ENCODE measurements around the gene CAMK2D.
"Not testable (repeated sequence)": the region's sequence is repeated elsewhere in the genome, so short reads cannot be mapped to it uniquely, and the experiment has no call there.

CAMK2D gene

DNA sequence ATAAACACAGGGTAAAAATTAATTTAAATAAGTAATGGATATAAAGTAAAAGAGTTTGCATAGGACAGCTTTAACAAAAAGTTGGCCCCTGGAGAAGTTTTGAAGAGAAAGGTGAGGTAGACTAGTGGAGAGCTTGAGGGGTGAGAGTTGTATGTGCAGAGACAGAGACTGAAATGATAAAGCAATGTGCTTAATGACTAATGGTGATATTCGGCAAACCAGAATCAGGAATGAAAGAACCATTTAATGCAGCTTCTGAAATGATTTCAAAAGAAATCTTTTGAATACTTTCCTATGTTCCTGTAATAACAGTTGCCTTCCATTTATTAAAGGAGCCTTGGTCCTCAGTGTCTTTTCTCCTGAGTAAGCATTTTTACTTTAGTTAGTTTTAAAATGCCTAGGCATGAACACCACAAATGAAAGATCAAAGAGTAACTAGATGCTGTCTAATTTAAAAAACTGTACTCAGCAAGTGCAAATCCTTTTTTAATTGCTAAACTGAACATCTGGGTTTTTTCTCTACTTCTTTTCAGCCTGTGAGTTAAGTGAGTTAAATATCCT, 28.5 kb downstream of the CAMK2D start:
- no peak for DNase-seq (ENCODE audit: low read depth in 1 of 2, low spot score in 1 of 2)

DNA sequence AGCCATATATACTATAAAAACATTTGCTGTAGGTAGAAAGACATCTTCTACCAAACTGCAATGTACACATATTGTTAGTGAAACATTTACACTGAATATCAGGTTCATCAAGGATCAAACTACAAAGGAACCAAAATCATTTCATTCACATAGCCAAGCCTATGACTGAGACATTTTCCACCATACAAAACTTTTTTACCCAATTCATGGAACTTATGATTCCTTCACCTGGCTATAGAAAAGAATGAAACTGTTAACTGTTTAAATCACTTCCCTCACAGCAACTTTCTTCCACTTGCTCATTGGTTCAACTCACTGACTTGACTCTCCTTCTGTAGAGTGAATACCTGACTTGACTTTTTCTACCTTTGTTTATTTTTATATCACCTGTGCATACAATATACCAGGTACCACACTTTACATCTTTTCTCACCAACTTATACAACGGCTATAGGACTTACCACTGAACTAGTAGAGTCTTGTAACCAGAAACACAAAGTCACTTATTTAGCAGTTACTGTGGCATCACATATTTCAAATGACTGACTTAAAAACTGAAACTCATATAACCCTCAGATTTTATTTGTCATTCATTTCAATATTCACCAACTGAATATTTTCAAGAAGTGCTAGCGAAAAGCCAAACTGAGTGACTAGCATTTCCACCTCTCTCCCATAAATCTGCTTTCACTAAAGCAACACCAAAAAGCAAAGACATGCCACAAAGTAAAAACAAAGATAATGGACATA, 30.9 kb downstream of the CAMK2D start:
- no peak for DNase-seq (ENCODE audit: low read depth in 1 of 2, low spot score in 1 of 2)

DNA sequence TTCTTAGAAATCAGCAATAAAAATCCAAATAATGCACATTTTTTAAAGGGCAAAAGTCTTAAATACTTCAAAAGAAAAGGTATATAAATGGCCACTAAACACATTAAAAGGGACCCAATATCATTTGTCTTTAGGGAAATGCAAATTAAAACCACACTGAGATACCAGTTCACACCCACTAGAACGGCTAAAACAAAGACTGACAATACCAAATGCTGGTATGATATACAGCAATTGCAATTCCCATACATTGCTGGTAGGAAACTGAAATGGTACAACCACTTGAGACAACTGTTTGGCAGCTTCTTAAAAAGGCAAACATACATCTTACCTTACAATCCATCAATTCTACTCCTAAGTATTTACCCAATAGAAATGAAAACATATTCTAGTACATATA, 33.7 kb downstream of the CAMK2D start:
- no peak for DNase-seq (ENCODE audit: low read depth in 1 of 2, low spot score in 1 of 2)

DNA sequence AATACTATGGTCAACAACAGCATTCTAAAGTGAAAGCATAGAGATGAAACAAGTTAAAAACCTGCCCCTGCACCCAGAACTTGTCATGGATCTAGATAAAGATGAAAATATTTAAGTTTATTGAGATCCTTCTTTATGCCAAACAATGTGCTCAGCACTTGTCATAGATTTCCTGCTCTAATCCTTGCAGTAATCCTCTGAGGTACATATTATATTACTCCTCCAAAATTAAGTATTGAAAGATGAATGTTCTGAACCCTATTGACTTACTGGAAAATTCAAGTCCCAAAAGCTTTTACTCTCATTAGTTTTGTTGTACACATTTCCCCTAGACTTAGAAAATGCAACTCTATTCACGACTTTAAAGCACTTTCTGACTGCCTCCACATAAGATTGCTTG, 35.6 kb downstream of the CAMK2D start:
- no peak for DNase-seq (ENCODE audit: low read depth in 1 of 2, low spot score in 1 of 2)

DNA sequence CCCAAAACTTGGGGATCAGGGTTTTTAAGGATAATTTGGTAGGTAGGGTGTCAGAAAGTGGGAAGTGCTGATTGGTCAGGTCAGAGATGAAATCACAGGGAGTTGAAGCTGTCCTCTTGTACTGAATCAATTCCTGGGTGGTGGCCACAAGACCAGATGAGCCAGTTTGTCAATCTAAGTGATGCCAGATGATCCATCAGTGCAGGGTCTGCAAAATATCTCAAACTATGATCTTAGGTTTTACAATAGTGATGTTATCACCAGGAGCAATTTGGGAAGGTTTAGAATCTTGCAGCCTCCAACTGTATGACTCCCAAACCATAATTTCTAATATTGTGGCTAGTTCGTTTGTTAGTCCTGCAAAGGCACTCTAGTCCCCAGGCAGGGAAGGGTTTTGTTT, 43.3 kb downstream of the CAMK2D start:
- no peak for DNase-seq (ENCODE audit: low read depth in 1 of 2, low spot score in 1 of 2)

DNA sequence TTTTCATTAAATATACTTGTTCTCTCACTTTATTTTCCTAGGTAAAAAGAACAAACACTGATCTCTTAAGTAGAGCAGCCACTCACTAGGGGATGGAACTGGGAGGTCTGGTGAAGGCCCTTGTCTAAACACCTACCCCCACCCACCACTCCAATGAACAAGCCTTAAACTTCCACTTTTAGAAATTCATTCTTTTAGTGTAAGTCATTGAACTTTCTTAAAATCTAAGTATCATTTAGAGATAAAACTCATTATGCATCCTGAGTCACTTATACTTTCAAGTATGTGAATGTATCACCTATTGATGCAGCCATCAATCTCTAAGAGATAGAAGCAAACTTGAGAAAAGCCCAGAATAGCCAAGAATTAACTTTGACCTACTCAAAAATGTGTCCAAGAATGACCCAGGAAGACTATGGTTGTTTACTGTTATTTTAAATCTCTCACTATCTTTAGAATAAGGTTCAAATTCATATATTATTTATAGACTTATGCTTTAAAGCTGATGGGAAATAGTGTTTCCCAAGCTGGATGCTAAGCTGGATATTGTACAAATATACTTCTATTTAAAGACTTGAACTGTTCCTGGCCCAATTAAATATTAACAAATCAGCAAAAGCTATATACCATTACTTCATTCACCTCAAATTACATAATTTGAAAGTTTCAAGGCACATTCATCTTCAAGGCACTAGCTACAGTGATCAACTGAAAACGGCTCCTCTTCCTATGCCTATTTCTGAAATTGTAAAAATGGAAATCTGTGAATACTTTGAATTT, 49.5 kb downstream of the CAMK2D start:
- no peak for DNase-seq (ENCODE audit: low read depth in 1 of 2, low spot score in 1 of 2)

DNA sequence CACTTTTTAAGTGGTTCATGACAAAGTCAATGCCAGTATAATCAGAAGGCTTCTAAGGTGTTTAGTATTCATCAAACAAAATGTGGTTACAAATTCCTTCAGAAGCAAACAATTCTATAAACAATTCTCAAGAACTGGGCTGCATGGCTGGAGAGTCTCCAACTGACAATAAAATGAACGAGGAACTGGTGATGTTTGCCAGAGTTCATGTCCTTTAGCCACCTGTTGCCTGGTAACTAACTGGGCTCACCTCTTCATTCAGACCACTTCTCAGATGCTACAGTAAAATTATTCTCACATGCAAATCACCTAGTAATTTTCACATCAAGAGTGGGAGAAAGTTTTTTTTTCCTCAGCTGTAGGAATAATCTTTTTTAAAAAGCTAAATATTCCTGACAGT, 53.3 kb downstream of the CAMK2D start:
- no peak for DNase-seq (ENCODE audit: low read depth in 1 of 2, low spot score in 1 of 2)

DNA sequence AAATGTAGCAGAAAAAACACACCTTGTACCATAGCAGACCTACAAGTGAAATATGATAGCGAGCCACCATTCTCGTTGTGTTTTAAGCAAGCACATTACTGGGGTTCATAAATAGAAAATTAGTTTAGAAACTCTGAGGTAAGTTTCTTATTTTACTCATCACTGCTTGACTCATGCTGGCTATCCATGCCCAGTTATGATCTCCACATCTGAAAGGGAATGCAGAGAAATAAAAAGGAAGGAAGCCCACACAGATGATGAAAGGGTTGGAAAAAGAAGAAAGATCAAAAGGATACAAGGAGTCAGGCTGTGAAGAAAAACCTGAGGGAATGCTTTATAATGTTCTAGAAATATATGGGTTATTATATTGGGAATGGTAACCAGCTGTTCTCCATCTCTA, 54.5 kb downstream of the CAMK2D start:
- DNase-seq (ENCODE audit: low read depth in 1 of 2, low spot score in 1 of 2): no peak

DNA sequence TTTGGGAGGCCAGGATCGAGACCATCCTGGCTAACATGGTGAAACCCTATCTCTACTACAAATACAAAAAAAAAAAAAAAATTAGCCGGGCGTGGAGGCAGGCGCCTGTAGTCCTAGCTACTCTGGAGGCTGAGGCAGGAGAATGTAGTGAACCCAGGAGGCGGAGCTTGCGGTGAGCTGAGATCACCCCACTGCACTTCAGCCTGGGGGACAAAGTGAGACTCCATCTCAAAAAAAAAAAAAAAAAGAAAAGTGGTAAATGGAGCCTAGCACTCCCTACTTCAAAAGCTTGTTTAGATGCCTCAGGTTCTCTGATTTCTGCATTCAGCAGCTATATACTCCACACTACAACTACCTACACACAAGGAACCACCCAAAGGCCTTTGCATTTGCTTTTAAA, 56.4 kb downstream of the CAMK2D start:
- not testable (repeated sequence) for DNase-seq (ENCODE audit: low read depth in 1 of 2, low spot score in 1 of 2)

DNA sequence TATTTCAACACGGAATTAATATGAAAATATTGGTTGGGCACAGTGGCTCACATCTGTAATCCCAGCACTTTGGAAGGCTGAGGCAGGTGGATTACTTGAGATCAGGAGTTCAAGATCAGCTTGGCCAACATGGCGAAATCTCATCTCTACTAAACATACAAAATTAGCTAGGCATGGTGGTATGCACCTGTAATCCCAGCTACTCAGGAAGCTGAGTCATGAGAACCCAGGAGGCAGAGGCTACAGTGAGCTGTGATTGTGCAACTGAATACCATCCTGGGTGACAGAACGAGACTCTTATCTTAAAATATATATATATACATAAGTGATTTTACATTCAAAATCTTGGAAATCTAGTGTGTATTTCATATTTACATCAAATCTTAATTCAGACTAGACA, 58.9 kb downstream of the CAMK2D start:
- not testable (repeated sequence) for DNase-seq (ENCODE audit: low read depth in 1 of 2, low spot score in 1 of 2)

DNA sequence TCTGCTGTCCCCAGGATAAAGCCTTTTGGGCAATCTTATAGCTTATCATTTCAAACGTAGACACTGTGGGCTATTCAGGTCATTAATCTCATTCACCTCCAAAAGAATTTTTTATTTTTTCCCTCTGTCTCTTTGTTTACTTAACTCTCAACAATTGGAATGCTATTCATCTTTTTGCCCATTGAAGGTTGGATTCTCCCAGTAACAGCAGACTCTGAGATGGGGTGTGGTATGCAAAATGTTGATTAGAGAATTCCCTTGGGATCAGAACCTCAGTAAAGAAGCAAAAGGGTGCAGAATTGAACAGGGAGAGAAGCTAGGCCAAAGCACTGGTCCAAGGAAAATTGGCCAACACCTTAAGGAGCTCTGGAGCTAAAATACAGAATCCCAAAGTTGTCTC, 60.4 kb downstream of the CAMK2D start:
- DNase-seq (ENCODE audit: low read depth in 1 of 2, low spot score in 1 of 2): no peak

DNA sequence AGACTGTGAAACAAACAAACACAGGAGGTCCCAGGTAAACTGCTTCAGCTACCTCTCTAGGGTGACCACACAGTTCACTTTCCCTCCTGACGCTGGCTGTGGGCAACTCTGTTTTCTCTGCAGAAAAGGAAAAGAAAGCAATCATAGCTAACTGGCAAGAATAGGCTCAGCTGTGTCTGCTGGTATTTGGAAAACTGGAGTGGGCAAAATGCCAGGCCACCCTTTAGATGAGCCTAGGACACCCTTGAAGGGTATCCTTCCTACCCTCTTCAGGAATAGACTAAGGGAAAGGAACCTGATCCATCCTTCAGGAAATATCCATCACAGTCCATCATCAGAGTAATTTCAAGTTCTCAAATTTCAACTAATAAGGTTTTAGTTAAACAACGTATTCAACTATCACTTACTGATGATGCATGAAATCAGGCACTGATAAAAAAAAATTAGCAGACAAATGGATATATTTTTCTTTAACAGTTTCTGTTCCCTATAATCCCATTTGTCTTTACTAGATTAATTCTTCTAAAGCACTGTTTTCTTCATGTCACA, 60.9 kb downstream of the CAMK2D start:
- DNase-seq (ENCODE audit: low read depth in 1 of 2, low spot score in 1 of 2): no peak

DNA sequence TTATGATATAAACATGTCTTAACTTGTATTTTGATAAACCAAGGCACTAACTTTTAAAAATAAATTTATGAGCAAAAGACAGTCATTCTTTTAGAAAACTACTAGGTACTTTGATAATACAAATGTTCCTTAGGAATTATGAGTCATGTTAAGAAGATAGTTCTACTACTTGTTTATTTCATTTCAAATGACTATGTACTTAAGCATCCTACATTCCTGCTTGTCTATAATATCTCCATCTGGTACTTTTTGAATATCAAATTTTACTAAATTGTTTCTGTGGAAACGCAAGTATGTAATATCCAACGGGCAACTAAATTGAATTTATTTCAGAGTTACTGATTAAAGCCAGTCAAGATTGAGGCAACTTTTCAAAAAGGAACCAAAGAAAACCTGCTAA, 61.8 kb downstream of the CAMK2D start:
- no peak for DNase-seq (ENCODE audit: low read depth in 1 of 2, low spot score in 1 of 2)

DNA sequence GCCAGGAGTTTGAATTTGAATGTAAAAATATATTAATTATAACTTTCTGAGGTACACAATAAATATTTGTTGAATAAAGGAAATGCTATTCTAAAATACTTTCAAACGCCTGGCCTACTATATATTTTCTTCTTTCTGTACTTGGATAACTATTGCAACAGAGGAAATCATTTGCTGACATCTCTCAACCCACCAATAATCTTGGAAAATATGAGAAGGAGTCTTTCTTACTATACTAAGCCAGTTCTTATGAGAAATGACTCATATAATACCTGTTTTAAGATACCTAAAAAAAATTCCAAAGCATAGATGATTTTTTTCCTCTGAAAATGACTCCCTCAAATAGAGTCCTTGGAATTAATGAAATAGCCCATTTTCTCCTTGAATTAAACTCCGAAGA, 64.1 kb downstream of the CAMK2D start:
- DNase-seq (ENCODE audit: low read depth in 1 of 2, low spot score in 1 of 2): no peak

DNA sequence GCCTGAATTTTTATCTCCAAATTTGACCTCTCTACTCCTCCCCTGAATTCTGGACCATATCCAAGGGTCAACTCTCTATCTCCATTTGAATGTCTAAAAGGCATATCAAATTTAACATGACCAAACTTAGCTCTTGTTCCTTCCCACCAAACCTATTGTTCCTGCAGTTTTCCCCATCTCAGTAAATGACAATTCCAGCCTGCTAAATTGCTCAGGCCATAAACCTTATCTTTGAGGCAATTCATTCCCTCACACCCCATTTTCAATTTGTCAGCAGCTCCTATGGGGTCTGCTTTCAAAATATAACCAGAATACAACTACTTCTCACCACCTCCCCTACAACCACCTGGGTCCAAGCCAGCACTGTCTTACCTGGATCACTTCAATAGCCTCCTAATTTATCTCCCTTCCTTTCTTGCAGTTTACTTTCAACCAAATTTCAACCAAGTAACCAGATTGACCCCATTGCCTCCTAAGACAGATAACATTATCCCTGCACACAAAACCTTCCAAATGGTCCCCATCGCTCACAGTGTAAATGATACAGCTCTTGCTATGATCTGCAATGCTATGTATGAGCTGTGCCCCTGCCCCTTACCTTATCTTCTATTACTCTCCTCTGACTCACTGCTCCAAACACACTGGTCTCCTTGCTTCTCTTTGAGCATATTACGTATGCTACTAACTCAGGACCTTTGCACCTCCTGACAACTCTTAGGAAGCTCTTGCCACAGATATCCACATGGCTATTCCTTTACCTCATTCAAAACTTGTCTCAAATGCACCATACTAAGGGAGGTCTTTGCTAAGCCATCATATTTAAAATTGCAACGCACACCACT, 66.0 kb downstream of the CAMK2D start:
- DNase-seq (ENCODE audit: low read depth in 1 of 2, low spot score in 1 of 2): no peak

DNA sequence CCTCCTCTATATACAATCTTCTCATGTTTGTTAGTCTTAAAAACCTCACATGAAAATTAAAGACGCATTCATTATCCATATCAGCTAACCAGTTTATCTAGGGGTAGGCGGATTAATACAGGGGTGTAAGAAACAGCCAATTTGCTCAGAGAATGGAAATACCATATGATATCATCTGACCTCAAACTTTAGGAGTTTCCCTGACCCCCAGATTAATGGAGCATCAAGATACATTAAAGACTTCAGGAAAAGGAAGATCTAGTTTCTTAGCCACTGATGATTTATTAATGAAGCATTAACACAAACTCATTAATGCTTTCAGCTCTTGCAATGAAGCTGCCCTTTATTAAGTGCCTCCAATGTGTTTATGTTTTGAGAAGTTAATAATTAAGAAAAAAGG, 67.5 kb downstream of the CAMK2D start:
- DNase-seq (ENCODE audit: low read depth in 1 of 2, low spot score in 1 of 2): no peak

DNA sequence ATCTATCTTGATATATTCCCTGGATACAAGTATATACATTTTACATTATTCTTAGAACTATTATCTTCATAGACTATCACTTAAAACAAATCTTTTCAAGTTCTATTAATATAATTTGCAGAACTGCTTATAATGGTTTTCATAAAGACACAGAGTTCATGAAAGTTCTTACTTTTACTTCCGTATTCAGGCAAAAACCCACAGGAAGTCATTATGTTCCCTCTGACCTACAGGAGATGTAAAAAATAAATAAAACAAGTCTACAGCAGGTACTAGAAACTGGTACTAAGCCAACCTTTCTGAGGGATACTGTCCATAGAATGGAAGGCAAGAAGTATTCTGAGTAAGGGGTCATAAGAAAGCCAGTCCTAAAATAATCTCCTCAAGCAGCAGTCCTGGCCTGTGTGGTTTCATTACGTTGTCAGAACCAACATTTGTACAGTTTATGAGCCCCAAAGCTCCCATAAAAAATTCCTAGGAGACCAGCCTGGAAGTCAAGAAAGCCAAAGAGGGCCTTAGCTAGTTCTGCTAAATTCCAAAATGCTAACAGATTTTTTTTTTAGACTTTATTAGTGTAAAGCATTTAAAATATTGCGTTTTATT, 68.6 kb downstream of the CAMK2D start:
- no peak for DNase-seq (ENCODE audit: low read depth in 1 of 2, low spot score in 1 of 2)

DNA sequence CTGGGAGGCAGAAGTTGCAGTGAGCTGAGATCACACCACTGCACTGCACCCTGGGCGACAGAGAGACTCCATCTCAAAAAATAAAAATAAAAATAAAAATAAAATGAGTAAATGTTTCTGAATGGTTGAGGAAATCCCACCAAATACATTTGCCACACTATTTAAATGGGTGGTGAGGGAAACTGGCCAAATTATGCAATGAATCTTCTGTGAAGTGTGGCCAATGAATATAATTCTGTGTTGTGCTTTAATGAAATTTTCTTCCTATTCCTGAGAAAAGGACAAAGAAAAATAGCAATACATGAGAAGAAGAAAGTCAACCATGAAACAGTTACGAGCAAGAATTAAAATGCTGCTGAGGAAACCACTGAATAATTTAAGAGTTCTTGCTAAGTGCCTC, 69.9 kb downstream of the CAMK2D start:
- no peak for DNase-seq (ENCODE audit: low read depth in 1 of 2, low spot score in 1 of 2)

DNA sequence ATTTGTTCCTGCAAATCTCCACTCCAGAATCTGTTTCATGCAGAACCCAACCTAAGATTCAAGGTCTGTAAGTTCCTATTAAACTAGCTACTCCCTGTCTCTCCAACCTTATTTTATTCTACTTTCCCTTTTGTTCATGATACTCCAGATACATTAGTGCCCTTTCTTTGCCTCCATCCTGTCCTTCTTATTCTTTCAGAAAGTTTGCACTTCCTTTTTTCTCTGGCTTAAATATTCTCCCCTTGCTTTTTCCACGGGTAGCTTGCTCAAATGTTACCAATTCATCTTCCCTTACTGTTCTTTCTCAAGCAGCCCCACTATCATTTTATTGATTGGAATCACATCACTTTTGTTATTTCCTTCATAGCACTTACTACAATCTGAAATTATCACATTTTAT, 72.1 kb downstream of the CAMK2D start:
- no peak for DNase-seq (ENCODE audit: low read depth in 1 of 2, low spot score in 1 of 2)

DNA sequence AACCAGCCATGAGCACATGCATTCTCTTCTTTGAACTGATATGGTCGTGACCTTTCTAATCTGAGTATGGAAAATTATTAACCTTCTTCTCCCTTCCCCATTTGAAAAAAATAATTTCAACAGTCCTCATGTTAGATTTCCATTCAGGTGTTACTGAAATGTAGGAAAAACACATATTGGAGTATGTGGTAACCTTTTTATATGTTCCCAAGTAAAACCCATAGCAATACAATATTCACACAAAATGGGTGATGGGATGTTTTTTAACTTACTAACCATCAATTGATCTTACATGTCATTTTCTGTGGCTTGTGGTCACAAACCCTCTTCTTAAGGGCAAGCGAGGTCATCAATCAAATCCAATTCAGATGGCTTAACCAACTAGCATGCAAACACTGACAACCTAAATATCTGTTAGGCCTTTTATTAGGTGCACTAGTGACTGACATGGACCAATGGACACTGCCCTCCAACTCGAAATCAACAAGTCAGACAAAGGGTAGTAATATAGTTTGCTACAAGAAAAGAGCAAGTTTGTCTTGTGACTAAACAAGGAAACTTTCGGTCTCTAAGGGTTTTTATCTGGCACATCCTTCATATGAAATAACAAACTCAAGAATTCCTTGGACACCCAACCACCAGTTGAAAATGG, 74.3 kb downstream of the CAMK2D start:
- DNase-seq (ENCODE audit: low read depth in 1 of 2, low spot score in 1 of 2): no peak

Measured in activated T-helper 1 cell treated with anti-CD3 and anti-CD28 coated beads, Interleukin-2, amount 50 U/mL, for 16 hours (primary cell).